HG03095 (cell line): ENCODE data around the gene ADD2.

Experiments used
- ATAC-seq: cut with Tn5 transposase; IDR thresholded peaks from one replicate; pipeline ENCODE4 v1.9.1; 2021; ENCODE audit warnings: moderate library complexity; ENCODE audit not compliant: unreplicated experiment

The ADD2 gene

DNA sequence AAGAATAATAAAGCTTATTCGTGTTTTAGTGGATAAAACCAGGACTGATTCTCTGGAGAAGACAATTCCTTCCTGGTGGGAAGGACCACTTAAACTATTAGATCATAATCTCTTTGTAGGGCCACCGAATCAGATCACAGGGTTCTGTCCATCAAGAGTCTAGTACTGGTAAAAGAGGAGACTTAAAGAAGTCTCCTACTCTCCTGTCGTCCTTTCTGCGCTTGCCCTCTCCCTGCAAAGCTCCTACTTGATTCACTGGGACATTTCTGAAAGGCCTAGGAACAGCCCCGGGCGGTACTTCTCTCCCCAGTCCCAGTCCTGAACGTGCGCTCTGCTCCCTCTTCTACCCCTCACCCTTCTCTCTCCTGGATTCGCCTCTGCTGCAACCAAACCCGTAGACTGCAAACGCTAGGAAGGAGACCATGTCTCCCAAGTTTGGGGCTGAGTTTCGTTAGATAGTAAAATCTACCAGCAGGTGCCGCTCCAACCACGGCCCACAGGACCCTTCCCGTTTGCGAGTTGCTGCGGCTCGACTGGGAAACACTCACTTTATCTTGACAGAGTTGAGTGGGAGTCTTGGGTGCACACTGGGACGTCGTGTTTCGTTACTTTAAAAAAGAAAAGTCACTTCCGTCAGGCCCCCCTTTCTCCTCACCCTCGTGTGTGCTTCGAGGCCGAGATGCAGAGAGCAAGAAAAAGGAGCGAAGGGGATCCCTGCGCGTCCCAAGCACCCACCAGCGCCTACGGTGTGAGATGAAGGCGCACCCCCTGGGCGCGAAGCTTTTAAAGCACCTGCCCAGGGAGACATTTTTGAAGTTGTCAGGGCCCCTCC, 21.5 kb upstream of the ADD2 start:
- ATAC-seq = no peak

DNA sequence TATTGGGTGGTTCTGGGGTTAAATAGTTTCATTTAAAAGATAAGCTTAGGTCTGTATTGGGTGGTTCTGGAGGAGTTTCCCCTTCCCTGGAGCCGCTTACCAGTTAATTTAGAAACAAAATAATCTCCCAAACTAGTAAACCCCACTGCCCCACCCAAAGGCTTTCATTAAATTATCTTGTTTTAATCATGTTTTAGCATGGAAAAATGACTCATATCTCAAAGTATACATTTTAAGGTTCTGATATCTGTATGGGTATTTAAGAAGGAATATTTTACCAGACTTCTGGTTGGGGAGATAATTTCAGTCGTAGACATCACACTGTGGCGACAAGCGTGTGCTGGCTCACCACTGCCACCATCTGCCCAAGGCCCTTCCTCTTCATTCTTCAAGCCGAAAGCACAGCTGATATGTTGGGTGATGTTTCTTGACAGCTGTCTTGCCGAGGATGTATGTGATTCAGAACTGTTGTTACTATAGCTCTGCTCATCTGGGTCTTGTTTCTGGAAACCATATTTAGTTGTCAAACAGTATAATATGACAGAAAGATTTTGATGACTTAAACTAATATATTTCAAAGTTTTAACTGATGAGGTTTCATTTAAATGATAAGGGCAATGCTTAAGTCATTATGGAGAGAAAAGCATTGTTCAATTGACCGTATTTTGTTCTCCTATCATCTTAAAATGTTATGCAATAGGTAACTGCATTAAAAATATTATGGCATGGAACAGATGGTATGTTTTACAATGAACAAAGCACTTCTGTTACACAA, 17.3 kb upstream of the ADD2 start:
- no peak for ATAC-seq

DNA sequence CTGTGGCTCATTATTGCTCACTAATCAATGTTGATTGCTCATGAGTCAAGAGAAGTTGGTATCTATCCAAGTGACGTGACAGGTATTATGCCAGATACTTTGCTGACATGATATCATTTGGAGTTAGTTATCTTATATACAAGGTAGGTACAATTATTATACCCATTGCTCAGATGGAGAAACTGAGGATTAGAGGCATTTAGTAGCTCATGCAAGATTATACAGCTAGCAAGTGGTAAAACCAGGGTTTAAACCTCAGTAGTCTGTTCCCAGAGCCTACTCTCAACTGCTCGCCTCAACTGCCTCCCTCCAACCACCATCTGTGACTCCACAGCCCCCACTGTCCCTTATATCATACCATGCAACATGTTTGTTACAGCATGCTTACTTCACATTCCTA, 16.3 kb upstream of the ADD2 start:
- ATAC-seq = no peak

DNA sequence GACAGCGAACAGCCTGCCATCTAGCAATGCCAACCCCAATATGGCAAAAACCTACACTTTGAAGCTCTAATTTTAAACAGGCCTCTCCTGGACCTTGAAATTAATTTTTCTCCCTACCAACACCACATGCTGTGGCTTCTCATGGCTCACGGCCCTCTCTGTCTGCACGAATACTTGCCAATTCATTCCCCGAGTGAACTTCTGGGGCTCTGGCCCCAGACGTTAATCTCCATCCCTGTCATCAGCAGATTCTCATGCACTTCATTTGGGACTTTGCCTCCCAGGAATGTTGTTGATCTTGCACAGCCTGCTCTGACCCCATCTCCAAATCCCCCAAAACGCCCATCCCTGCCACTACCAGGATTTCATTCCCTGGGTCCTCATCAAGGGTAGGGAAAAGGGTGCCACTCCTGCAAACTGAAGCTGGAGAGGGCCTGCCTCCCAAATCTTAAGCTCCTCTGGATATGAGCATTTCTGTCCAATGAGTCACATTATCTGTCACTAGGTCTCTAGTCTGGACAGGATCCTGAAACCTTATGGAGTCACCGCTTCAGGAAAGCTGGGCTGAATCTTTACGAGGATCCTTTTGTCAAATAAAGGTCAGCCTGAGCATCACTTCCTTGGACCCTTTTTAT, 12.0 kb upstream of the ADD2 start:
- no peak for ATAC-seq

DNA sequence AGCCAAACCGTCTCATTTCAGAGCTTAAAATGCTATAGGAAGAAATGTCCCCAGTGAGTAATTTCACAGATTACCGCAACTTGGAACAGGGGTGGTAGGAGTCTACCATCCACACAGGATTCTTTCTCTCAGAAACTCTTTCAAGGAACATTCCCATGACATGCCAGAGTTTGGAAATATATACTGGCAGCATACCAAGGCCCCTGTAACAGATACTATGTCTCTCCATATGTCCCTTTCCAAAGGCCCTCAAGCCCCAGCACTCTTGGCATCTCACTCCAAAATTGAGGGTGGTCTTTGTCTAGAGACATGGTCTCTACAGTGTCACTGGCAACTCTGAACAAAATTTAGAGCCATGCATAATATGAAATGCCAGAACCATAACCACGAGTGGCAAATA, 11.5 kb upstream of the ADD2 start:
- ATAC-seq = no peak

DNA sequence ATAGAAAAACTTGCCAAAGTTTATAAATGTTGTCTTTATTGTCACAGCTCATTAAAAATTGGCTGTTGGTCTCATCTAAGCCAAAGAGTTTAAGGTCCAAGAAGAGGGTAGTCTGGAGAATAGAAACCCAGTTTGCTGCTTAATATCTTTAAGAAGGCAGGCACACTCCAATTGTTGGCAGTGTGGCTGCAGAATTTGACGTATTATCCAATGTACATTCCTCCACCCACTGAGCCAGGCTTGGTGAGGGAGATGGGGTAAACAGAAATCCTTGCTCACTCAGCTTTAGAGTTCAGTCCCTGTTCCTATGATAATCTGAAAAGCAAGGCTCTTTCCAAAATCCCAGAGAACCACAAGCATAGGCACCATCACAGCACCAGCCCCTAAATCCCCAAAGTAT, 10.7 kb upstream of the ADD2 start:
- no peak for ATAC-seq

DNA sequence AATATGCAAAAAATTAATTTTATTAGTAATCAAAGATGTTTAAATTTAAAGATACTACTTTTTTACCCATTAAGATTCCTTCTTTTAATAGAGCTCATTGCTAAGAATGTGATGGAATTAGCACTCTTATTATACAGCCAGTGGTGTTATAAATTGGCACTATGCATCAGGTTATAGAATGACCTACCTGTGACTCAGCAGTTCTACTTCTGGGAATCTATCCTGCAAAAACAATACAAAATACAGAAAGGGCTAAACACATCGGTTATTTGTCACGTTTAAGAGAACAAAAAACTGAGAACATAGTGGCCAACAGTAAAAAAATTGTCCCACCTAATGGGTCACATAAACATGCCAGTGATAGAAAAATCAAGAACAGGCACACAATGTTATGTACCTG, 9.4 kb upstream of the ADD2 start:
- ATAC-seq = no peak

DNA sequence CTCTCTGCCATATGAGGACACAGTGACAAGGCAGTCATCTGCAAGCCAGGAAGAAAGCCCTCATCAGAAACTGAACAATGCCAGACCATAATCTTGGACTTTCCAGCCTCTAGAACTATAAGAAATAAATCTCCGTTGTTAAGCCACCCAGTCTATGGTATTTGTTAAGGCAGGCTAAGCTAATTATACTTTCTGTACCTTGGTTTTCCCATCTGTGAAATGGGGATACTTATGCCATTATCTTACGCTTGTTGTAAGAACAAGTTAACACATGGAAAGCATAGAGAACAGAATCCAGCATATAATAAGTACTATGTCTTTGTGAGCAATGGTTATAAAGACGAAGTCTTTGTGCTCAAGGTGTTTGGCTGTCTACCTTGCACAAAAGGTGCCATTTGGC, 8.3 kb upstream of the ADD2 start:
- ATAC-seq = no peak

DNA sequence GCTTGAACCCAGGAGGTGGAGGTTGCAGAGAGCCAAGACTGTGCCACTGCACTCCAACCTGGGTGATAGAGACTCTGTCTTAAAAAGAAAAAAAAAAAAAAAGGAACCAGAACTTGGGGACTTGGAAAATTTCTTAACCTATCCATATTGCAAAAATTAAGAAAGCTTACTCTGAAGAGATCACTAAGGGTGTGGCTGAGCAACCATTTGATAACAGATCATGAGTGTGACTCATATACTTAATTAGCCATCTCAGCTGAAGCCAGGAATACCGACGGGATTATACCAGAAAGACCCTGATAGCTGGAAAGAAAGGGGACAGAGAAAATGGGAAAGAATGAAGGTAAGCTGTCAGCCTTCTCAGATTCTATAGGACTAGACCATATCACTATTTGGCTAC, 7.1 kb upstream of the ADD2 start:
- ATAC-seq = no peak

DNA sequence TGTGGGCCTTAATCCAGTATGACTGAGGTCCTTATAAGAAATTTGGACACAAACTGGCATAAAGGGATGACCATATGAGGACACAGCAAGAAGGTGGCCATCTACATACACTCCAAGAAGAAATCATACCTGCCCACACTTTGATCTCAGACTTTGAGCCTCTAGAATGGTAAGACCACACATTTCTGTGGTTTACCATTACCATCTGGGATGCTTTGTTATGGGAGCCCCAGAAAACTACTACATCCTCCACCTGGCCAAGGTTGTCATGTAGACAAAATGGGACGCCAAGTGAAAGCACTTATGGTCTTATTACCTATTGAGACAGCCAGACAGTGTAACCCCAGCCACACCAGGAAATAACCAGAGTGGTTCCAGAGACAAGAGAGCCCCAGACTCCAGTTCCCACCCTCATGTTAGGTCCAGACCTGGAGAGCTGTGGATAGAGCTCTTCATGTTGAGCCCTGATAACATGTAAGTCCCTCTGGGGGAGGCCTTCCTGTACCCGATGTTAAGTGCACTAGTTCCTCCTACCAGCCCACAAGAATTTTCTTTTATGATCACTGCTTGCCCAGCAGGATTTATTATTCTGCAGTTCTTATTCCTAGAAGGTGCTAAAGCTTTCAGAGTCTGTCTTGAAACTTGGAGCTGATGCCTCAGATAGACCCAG, 4.6 kb upstream of the ADD2 start:
- ATAC-seq = no peak

DNA sequence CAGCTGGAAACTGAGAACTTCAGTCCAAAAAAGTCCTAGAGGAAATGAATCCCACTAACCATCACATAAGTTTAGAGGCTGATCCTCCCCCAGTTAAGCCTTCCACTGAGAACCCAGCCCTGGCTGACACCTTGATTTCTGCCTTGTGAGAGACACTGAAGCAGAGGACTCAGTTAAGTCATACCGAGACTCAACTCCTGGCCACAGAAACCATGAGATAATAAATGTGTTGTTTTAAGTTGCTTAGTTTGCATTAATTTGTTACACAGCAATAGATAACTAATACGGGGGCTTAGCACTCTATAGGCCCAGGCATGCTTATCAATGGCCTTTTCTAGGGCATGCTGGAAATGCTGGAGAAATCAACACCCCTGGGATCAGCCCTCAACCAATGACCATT, 3.4 kb upstream of the ADD2 start:
- no peak for ATAC-seq

DNA sequence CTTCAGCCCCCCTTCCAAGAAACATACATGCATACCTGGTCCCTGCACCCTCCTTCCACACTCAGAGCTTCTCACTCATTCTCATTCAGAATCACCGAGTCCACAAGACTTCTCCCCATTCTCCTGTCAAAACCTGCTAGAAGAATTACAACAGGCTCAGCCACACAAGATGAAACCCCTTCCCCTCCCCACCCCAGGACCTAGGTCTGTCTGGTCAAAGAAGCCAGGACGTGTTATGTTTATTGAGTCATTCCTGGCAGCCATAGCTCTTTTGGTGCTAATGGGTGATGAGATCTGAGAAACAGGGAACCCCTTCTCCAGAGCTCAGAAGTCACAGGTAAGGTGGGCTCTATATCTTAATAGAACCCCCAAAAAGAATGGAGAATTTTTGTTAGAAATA, 1.4 kb upstream of the ADD2 start:
- no peak for ATAC-seq

DNA sequence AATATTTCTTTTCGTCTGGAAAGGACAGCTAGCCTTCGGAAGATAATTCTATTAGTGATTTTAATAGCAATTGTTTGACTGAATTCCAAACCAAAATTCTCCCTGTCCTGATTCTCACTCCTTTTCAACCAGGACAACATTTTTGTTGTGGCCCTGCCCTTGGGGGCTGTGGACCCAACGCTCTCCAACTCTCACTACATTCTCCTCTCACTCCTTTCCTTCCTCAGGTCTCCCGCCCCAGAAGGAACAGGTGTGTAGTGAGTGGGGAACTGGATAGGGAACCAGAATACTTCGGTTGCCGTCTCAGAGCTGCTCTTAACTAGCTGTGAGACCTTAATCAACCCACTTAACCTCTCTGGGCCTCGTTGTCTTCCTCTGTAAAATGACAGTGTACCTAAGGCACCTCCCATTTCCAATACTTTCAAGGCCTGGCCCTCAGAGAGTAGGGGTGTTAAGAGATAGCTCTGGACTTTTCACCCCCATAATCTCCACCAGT, 638 bp upstream of the ADD2 start:
- ATAC-seq = no peak

DNA sequence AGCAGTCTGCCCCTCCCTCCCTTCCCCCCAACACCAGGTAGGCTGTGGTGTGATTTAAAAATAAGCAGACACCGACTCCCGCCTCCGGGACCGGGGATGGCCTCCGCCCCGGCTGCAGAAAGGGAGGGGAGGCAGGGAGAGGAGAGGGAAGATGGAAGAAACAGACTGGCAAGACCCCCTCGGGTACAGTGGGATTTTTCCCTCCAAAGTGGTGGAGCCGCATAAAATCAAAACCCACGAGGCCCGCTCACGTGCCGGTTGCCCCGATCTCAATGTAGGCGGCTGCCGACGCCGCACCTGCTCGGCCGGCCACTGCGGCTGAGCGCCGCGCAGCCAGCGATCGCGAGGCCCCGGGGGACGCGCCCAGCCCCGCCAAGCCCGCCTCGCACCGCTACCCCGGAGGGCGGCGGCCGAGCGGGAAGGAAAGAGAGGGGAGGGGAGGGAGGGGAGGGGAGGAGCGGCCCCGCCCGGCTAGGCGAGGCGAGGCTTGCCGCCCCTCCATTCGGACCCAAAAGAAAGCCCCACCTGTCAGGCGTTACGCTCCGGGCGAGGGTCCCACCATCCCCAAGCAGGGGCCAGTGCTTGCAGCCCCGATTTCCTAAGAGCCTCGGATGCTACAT, 811 bp downstream of the ADD2 start:
- ATAC-seq = no peak

DNA sequence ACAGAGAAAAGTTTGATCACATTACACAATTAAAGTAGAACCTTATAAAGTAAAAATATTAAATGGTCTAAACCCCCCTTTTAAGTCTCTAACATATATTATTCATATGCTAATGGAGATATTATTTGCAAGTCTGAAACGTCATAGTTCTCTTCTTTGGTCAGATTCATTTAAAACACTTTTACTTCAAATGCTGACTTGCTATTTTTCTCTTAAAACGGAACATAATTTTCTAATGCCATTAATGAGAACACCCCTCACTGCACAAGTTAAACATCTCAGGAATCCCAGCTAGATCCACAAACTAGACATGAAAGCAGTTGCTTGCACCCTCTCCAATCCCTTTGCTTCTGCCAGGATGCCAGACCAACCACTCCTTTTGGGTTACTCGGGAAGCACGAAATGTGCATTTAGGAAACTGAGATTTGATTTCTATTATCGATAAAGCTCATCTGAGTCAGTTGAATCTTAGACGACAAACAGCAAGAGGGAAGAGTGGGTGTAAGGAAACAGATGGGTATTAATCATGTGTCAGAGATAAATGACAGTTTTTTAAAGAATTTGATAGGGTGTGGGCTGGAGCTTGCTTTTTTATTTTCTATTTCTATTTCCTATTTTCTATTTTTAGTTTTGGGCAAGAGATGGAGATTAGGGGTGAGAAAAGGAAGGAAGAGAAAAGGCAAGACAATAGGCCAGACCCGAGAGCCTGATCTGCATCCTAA, 1.5 kb downstream of the ADD2 start:
- ATAC-seq = no peak

DNA sequence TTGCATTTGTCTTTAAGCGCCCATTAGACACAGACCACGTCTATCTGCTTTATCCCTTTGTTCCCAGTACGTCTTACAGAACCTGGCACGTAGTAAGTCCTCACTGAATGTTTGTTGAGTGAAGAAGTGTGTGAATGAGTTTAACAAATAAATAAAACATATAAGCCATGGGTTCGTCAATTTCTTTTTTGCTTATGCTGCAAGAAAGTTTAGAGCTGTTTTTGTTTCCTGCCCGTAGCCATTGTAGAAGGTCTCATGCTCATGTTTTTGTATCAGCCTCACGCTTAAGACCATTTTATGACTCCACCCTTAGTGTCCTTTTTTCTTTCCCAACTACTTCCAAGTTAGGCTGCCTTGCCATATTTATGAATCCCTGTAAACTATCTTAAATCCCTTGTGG, 2.5 kb downstream of the ADD2 start:
- no peak for ATAC-seq

DNA sequence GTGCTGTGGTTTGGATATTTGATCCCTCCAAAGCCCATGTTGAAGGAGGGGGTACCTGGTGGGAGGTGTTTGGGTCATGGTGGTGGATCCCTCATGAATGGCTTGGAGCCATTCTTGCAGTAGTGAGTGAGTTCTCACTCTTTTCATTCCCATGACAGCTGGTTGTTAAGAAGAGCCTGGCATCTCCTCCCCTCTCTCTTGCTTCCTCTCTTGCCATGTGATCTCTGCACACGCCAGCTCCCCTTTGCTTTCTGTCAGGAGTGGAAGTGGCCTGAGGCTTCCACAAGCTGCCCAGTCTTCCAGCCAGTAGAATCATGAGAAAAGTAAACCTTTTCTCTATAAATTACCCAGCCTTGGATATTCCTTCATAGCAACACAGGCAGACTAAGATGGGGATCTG, 8.6 kb downstream of the ADD2 start:
- no peak for ATAC-seq

DNA sequence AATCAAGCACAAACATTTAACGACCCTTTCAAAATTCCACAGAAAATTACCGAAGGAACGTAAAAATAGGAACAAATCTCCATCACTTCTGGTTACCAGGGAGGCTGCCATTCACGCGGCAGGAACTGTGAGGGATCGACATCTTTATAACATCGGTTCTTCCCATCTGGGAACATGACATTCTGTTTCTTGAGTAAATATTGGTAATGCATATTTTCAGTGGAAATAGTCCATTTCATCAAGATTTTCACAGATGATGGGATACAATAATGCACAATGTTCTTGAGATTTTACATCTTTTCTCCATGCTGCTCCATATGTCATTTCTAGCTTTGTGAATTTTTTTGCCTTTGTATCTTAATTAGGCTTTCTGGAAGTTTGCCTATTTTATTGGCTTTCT, 10.0 kb downstream of the ADD2 start:
- no peak for ATAC-seq

DNA sequence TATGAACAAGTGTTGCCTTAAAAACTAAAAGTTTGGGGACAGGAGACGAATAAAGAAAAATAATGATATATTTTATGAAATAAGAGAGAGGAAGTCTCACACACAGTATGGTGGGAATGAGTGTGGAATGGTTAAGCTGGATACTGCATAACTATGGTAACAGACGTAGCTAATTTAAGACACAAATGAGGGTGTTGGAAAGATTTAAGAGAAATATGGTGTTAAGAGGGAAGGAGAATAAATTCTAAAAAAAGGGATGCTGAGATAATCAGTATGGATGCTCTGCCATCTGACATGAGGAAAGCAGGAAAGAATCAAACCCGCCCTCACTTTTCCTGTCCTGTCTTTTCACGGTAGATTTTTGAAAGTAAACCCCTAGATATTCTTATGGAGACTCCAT, 10.6 kb downstream of the ADD2 start:
- ATAC-seq = no peak

DNA sequence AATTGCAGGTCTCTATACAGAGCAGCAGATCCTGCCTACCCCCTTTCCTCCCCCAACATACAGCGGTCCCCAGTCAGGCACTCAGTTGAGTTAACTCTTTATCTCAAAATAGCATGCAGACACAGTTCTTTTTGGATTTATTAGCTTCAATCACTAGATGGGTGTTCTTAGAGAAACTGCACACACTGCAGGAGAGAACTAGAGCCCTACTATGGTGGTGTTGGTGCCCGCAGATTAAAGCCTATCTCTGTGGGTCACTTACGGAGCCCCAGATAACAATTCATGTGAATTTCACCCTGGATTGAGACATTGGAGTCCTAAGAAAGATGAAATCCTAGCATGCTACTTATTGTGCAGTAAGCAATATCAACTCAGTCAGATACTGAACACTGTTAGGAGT, 11.9 kb downstream of the ADD2 start:
- no peak for ATAC-seq
